ENCODE results near the gene PNPLA2.

PNPLA2 gene

DNA sequence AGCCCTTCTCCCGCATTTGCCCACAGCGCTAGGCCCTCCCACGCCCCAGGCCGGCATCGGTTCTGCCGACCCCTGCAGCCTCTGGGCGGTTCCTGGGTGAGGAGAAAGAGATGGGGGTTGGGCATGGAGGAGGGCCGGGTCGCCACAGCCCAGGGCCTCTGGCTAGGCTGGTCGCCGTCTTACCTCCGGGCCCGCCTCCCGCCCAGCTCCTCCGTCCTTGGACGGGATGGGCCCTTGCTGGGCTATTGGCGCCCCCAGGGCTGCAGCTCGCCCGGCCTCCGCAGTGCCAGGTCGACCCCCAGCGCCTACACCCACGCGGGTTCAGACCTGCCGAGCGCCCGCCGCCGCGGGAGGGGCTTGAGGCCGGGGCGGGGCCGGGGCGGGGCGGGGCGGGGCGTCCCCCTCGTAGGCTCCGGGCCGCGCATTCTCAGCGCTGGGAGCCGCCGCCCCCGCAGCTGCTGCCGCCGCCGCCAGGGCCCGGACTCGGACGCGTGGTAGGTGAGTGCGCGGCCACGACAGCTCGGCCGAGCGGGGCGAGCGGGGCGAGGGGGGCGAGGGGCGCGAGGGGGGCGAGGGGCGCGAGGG, 13.9 kb downstream of the PNPLA2 start, which contains the start of gene CD151:
Gene CD151, plus strand, starts transcription at position 424 of the 585 bp plus-strand sequence. CDS start 3,118 bp downstream, outside the sequence.
- peak; percentile 53 to 72 for DNase-seq

DNA sequence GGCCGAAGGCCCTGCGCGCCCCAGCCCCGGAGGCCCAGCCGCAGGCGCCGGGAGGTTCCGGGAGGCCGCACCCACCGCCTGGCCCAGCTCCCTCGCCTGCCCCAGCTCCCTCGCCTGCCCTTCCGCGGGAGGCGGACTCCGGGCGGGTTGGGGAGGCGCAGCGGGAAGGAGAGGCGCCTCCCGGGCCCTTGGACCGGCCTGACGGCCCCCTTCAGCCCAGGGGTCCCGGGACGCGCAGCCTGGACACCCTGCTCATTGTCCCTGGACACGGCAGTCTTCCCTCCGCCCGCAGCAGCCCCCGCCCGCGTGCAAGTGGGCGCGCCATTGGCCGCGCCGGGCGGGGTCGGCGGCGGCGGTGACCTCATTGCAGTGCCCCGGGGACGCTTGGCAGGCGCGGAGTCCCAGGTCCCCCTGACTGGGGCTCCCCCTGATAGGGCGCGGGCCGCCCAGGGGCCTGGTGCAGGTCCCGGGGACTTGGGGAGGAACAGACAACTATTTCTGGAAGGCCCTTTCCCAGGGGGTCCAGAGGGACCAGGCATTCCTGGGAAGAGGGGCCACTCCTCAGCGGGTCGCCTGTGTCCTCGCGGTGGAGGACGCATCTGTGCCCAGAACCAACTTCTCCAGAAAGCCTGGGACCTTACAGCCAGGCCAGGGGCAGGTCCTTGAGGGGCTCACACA, 14.5 kb downstream of the PNPLA2 start:
- peak in 1 of 2 experiments; percentile 71 for DNase-seq

DNA sequence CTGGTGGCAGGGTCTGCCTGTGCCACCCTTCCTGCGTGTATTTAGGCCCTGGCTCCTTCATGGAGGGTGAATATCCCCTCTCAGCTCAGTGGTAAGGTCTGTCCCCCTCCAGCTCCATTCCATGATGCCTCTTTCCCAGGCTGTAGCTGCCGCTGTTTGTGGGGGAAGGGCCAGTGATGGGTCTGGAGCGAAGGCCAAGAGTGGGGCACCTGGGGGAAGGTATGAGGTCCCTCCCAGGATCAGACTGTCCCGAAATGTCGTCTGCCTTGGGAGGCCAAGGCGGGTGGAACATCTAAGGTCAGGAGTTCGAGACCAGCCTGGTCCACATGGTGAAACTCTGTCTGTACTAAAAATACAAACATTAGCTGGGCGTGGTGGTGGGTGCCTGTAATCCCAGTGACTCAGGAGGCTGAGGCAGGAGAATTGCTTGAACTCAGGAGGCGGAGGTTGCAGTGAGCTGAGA, 15.2 kb downstream of the PNPLA2 start:
- DNase-seq = no peak

DNA sequence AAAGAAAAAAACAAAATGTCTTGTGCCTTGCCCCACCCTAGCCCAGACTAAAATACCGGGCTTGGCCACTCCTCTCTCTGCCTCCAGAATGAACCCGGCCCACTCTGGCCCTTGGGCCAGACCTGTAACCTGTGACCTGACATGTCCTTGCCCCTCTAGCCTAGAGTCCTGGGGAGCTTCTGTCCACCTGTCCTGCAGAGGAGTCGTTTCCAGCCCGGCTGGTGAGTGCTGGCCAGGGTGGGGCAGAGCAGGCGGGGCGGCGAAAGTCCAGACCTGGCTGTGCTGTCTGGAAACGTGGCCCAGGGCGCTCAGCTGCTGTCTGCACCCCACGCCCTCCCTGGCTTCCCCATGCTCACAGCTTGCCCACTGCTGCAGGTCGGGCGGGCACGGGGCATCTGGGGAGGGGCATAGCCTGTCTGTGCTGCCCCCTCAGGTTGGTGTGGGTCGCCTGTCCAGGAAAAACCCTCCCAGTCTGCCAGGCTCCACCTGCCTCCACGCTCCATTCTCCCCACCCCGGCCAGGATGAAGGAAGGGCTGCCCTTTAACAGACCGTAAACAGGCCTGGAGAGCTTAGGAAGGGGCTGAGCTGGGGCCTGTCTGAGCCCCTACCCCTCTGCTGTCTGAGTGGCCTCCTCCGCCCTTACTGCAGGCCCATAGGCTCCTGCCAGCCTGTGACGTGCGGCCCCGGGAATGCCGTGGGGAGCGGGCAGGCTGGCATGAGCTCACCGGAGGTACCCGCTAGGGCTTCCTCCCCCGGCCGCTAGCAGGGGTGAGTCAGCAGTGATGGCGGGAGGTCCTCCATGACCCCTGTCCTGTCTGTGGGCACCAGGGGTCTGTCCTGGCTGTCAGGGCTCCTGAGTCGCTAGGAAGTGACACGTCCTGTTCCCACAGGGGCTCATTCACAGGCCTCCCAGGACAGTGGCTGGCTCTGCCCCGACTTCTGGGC, 15.9 kb downstream of the PNPLA2 start:
- DNase-seq = peak in 1 of 2 experiments; percentile 51

DNA sequence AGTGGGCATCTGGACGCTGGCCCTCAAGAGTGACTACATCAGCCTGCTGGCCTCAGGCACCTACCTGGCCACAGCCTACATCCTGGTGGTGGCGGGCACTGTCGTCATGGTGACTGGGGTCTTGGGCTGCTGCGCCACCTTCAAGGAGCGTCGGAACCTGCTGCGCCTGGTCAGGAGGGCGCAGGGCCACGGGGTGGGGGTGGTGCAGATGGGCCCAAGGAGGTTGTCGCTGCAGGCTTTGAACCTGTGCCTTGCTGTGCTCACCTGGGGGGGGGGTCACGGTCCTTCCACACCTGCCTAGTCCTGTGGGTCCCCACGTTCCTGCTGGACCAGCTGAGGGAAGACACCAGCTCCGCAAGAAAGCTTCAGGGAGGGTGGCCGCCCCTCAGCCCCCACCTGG, 17.6 kb downstream of the PNPLA2 start:
- DNase-seq = no peak

DNA sequence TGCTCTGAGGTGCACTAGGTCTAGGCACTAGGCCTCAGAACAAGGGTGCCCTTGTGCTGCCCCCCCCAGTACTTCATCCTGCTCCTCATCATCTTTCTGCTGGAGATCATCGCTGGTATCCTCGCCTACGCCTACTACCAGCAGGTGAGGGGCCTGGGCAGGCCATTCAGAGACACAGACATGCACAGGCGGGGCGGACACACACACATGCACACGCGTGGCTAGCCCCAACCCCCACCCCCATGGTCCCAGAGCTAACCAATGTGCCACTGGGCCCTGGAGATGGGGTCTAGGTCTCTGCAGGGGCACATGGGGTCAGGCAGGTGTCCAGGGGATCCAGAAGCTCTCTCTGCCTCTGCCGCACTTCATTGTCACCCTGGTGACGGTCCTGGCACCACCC, 18.0 kb downstream of the PNPLA2 start:
- peak in 1 of 2 experiments; percentile 22 for DNase-seq

DNA sequence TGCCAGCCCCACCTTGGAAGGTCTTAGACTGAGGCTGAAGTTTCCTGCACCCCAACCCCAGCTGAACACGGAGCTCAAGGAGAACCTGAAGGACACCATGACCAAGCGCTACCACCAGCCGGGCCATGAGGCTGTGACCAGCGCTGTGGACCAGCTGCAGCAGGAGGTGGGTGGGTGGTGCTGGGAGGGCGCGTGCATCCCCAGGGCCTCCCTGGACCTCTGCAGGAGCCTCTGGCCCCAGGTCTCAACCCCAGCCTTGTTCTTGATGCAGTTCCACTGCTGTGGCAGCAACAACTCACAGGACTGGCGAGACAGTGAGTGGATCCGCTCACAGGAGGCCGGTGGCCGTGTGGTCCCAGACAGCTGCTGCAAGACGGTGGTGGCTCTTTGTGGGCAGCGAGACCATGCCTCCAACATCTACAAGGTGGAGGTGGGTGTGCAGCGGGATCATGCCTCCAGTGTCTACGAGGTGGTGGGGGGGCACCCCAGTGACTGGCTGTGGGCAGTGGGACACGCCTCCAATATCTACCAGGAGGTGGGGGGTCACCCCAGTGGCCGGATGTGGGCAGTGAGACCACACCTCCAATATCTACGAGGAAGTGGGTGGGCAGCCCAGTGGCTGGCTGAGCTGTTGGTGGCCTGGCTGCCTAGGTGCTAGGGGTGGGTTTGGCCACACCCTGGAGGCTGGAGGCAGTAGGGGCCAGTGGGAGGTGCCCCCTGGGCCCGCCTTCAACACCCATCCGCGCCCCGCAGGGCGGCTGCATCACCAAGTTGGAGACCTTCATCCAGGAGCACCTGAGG, 18.7 kb downstream of the PNPLA2 start:
- DNase-seq = peak in 1 of 2 experiments; percentile 19

DNA sequence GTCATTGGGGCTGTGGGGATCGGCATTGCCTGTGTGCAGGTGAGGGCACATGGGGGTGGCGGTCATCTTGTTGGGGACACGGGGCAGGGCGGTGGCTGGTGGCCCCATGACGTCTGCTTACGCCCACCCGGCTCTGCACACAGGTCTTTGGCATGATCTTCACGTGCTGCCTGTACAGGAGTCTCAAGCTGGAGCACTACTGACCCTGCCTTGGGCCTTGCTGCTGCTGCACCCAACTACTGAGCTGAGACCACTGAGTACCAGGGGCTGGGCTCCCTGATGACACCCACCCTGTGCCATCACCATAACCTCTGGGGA, 19.2 kb downstream of the PNPLA2 start:
- no peak for DNase-seq

DNA sequence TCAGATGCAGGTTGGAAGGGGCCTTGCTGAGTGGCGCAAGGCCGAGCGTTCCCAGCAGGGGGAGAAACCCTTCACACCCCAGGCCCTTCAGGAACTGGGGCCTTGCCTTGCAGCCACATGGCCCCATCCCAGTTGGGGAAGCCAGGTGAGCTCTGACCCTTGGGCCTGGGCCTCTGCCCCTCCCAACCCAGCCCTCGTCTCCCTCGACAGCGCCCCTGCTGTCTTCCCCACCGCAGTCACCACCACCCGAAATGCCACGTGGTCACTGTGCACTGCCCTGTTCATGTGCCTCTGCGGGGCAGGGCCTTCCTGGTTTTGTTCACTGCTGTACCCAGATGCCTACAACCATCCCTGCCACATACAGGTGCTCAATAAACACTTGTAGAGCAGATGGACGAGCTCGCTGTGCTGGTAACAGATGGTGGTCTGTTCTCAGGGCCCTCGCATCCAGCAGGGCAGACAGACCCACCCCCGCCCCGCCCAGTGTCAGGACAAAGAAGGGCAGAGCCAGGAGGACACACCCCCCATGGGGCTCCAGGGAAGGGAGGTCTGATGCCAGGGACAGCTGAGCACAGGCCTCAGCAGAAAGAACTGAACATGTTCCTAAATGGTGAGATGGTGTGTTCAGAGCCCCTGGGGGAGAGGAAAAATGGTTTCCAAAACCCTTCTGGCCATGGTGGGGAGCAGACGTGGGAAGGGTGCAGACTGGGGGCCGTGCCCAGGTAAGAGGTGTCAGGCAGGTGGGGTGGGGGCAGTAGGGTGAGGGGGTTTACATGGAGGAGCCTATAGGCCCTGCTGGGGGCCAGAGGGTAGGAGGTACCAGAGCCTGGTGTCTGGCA, 19.9 kb downstream of the PNPLA2 start:
- no peak for DNase-seq

DNA sequence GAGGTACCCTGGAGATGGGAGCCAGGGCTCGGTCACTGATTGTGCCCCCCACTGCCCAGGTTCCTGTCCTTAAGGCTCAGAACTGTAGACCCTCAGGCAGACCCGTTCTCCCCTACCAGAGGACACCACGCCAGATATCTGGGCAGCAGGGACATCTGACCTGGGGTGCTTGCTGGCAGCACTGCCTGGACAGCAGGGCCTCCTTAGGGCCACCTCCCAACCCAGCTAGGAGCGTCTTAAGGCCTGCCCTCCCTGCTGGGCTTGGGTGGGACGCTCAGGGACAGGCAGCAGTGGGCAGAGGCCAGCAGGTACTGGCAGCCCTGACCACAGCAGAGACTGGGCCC, 20.5 kb downstream of the PNPLA2 start:
- DNase-seq = no peak

DNA sequence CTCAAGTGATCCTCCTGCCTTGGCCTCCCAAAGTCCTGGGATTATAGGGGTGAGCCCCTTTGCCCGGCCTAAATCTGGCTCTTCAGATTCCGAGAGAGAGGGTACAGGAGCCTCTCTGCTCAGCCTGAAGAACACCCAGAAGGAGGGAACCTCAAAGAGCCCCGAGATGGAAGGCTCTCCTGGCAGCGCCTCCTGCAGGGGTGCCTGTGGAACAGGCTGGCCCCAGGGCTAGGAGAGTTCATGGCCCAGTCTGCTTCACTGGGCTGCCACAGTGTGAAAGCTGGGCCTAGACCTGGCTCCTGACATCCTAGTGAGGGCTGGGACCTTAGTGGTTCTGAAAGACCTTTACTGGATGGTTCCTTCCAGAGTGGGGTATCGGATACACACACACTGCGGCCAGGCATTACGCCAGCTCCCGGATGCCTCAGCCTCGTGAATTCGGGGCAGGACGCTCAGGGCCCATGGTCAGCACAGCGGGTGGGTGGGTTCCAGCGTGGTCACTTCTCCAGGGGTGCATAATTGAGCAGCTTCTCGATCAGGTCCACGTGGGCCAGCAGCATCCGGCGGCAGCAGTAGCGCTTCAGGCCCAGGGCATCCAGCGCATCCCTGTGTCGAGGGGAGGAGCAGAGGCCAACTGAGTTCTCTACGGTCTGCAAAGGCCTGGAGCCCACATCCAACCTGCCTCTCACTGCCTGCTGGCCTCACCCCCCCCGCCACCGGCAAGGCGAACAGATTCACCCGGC, 21.3 kb downstream of the PNPLA2 start:
- DNase-seq = no peak

DNA sequence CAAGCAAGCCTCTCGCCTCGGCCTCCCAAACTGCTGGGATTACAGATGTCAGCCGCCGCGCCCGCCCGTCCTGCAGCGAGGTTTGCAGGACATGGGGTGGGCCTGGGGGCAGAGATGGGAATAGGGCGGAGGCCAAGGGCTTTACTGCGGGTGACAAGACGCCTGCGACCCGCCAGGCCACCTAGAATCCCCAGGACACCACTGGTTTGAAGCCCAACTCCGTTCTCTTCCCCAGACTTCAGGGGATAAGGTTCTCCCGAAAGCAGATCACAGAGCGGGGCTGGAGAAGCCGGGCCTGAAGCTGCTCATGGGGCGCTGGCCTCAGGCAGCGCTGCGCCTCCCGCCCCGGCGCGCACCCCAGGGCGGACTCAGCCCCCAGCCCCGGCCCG, 23.3 kb downstream of the PNPLA2 start:
- DNase-seq = peak in 1 of 2 experiments; percentile 44

DNA sequence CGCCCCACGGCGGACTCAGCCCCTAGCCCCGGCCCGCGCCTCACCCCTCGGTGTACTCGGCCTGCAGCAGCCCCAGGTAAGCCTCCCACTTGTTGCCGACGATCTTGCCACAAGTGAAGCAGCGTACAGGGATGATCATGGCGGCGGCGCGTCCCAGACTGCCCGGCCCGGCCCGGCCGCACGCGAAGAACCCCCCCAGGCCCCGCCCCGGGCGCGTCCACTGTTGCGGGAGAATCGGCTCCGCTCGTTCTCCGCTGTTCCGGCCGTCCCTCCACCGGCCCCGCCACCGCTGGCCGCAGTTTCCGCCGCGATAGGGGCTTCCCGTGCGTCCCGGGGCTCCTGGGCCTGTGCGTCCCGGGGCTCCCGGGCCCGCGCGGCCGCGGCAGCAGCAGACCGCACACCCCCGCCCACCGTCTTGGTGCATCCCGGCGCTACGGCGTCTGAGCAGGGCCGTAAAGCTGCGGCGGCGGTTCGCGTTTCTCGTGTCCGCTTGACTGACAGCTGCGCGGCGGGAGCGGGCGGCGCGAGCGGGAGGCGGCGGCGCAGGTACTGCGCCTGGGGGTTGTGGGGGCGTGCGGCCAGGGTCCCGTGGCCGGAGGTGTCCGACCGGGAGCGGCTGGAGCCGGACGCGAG, 23.8 kb downstream of the PNPLA2 start, which contains the start of the genes POLR2L and TSPAN4:
Gene POLR2L, minus strand, starts transcription at position 160 of the 633 bp plus-strand sequence. Its CDS starts 21 bp downstream, at position 139.
Gene TSPAN4, plus strand, starts transcription at position 483 of the 633 bp plus-strand sequence. CDS start 7,453 bp downstream, outside the sequence.
- DNase-seq = peak; percentile 90 to 93

DNA sequence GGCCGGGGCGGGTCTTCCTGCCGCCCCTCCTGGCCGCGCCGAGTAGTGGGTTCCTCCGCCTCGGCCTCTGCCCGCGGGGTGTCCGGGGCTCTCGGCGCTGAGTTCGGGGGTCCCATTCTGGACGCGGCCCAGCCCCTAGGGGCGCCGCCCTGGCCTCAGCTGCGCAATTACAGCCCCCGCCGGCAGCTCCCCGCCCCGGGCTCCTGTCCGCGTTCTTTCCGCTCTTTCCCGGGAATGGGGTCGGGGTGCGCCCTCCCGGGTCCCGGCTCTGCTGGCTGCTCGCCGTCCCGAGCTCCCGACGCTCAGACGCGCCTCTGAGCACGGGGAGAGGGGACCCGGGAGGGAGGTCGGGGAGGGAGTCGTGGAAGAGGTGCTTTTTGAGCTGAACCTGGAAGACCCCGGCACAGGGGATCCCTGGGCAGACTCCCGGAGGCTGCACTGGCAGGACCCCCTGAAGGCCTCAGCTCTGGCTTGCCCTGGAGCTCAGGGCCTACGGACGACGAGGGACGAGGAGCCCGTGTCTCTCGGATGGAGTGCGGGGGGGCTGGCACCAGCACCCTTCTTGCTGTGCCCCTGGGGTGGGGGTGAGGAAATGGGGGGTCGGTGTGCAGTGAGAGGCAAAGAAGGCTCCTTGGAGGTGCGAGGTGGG, 24.5 kb downstream of the PNPLA2 start:
- DNase-seq = no peak

DNA sequence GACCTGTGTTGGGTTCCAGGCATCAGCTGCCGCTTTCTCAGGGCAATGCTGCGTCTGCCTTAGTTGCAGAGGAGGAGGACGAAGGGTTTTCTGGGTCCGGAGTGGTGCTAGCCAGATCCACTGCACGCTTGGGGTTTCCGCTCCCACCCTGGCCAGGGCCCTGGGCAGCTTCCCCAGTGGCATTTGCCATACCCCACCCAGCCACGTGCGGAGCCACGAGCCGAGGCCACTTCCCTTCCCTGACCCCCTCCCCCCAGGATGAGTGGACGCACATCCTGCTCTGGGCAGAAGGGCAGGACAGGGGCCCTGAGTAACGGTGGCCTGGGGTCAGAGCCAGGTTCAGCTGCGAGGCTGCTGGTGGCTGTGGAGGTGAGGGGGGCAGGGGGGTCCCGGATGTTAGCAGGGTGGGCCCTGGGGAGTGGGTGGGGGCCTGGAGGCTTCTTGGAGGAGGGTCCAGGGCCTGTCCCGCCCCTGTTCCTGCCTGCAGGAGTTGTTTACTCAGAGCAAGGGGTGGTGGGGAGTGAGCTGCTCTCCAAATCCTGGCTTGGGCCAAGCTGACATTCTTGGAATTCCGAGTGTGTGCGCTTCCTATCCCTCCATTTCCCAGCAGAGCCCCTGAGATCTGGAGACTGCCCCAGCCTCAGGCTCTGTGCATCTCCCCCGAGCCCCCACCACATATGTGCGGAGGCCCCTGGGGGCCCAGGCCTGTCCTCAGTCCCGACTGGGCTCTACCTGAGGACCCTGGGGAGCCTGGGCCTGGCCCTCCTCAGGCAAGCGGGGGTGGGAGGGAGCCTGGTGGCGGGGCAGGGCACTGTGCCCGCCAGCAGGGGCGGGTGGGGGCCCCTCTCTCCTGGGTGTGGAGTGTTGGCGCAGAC, 25.3 kb downstream of the PNPLA2 start:
- no peak for DNase-seq

DNA sequence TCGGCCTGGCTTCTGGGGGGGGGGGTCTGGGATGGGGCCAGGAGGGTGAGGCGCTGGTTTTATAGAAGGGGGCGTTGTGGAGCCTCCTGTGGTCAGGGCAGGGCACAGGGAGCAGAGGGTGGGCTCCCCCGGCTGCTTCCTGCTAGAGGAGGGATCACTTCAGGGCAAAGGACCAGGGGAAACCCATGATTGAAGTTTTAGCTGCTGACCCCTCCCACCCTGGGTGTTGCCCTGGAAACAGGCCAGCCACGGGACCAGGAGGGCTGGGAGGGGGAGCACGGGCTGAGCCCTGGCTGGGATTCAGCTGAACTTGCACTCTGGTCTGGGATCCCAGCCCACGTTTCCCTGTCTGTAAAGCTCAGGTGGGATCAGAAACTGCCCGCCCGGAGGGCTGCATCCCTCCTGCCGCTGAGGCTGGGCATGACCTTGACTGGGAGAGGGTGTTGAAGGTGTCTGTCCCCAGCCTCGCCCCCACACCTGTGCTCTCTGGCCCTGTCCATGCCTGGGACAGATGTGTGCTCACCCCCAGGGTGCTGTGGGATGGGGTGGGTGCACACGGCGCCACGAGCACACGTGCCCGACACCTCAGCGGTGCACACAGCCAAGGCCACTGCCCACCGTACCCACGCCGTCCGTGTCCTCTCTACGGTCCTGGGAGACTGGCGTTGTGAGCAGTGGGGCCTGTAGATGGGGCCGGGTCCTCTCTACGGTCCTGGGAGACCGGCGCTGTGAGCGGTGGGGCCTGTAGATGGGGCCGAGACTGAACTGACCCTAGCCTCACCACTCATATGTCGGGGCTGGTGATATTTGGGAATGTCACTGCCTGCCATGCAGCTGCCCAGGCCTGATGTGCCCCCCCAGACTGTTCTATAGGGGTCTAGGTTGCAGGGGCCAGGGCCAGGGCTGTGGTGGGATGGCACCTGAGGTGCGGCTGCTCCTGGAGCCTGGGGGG, 26.3 kb downstream of the PNPLA2 start:
- no peak for DNase-seq

DNA sequence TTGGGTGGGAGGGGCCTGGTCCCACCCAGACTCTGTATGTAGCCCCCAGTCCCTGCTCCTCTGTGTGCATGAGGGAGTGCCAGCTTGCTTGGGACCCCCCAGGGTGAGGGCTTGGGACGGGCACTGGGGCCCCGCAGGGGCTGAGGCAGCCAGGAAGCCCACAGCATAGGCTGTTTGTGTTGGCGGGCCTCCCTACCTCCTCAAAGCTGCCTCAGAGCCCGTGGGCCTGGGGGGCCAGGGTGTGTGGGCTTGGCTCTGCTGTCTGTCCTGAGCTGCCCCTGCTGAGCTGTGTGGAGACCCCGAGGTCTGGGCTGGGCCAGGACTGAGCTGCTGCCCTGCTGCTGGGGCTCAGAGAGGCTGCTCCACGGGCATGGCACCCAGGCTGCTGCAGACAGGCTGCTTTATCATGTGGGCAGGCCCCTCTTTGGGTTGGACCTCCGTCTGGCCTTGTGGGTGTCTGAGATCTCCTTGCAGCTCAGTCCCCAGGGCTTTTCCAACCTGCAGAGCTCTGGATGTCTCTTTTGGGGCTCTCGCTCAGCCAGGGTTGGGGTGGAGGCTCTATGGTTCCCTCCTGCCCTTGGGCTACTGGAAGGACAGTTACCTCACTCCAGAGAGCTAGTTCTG, 27.3 kb downstream of the PNPLA2 start:
- no peak for DNase-seq
